ENCODE data around the gene TGFA. TPM values are rescaled to one million over a fixed set of nuclear protein-coding genes. Genes with fewer than 3 reads are reported as not detected.

The TGFA gene
- total RNA-seq, 3 donors from 2014 or later (not counting 1 experiment from before 2014, with no cell fraction given) = 5.0 to 13.3 (median 8.6) TPM

DNA sequence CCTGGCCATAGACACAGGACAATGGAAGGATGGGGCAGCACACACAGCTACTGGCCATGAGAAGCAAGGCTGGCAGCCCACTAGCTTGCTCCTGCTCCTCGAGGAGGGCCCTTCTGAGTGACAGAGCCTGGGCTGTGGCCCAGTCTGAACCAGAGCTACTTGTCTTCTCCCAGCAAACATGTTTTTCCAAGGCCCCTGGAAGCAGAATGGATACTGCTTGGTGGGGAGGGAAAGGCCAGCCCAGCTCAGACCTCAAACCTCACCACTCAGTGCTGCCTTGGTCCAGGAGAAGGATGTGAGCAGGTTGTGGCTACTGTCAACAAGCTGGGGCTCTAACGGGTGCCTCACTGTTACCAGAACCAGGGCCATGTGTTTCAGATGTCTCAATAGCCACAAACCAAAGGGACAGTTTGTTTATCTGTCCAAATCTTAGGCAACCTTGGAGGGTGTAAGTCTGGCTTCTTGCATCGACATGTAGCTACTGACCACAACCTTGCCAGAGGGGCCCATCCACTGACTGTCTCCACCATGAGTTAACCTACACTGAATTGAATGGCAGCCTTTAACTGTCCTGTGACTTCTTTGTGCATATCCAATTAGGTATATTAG is 98.6 kb downstream of the TGFA start:
- H3K9me3 ChIP-seq (ENCODE audit: control insufficient read depth, insufficient read depth, low read length) = no peaks in the 10 kb centered on the region
- Mint-ChIP-seq H3K9me3 (no peaks in the 10 kb centered on the region), H3K4me1 (peaks cover 0 to 5% of the 10 kb centered on the region in 2 donors), H3K36me3 (no peaks in the 10 kb centered on the region), H3K4me3 (no peak overlapping the region), H3K27ac (no peak overlapping the region), H3K27me3 (ENCODE audit: low read depth in 2 of 2) (no peaks in the 10 kb centered on the region)
- DNase-seq (no peak), ATAC-seq (no peak)
- TF ChIP-seq, protein P1, sequence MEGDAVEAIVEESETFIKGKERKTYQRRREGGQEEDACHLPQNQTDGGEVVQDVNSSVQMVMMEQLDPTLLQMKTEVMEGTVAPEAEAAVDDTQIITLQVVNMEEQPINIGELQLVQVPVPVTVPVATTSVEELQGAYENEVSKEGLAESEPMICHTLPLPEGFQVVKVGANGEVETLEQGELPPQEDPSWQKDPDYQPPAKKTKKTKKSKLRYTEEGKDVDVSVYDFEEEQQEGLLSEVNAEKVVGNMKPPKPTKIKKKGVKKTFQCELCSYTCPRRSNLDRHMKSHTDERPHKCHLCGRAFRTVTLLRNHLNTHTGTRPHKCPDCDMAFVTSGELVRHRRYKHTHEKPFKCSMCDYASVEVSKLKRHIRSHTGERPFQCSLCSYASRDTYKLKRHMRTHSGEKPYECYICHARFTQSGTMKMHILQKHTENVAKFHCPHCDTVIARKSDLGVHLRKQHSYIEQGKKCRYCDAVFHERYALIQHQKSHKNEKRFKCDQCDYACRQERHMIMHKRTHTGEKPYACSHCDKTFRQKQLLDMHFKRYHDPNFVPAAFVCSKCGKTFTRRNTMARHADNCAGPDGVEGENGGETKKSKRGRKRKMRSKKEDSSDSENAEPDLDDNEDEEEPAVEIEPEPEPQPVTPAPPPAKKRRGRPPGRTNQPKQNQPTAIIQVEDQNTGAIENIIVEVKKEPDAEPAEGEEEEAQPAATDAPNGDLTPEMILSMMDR (IDR thresholded peaks at IDR 0.05) = no peak
- H3K27me3 ChIP-seq (ENCODE audit: control insufficient read depth, insufficient read depth, low read length) = no peaks in the 10 kb centered on the region
- H3K4me3 ChIP-seq (ENCODE audit: low read length) = no peak overlapping the region
- no peak overlapping the region for H3K27ac ChIP-seq (ENCODE audit: low read length)
- WGBS (ENCODE audit: insufficient coverage) = 66% methylated on average over 3 of the region's 3 CpGs
- no peaks in the 10 kb centered on the region for H3K36me3 ChIP-seq (ENCODE audit: control insufficient read depth, insufficient read depth, low read length)
- intact Hi-C loops (cut with micrococcal nuclease) = no loop called here
- H3K4me1 ChIP-seq (ENCODE audit: control insufficient read depth, insufficient read depth, low read length) = no peaks in the 10 kb centered on the region

DNA sequence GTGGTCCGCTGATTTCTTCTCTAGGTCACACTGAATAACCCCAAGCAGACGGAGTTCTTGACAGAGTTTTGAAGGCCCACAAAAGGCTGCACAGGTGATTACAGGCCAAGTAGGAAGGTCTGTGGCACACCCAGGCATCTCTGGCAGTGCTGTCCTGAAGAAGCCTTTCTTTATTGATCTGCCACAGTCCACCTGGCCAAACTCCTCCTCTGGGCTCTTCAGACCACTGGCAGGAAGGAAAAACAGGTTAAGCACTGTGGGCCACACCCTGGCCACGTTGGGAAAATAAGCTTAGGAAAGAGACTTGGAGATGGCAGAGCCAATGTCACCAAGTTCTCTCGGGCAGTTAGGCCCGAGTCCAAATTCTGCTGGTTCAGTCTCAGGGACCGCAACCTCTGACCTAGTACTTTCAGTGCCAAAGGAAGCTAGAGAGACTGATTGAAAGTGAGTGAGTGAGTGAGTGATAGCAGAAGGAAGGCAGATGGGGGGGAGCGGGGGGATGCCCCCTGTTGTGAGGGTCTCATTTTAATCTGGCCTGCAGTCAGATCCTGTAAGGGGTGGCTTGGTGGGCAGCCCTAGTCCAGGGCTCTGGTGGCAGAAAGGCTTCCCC is 102.9 kb downstream of the TGFA start:
- TF ChIP-seq, protein P1 (IDR thresholded peaks at IDR 0.05) = no peak
- ATAC-seq (no peak), DNase-seq (no peak)
- H3K4me1 Mint-ChIP-seq = peaks cover 0 to 4% of the 10 kb centered on the region in 2 donors
- no peaks in the 10 kb centered on the region for H3K27me3 Mint-ChIP-seq (ENCODE audit: low read depth in 2 of 2)
- no peak overlapping the region for H3K27ac ChIP-seq (ENCODE audit: low read length)
- no peak overlapping the region for H3K4me3 Mint-ChIP-seq
- H3K36me3 ChIP-seq (ENCODE audit: control insufficient read depth, insufficient read depth, low read length) = no peaks in the 10 kb centered on the region
- 86% methylated on average over 7 of the region's 7 CpGs for WGBS (ENCODE audit: insufficient coverage)
- H3K36me3 Mint-ChIP-seq = no peaks in the 10 kb centered on the region
- no peaks in the 10 kb centered on the region for H3K9me3 Mint-ChIP-seq
- H3K27ac Mint-ChIP-seq = no peak overlapping the region
- no peaks in the 10 kb centered on the region for H3K27me3 ChIP-seq (ENCODE audit: control insufficient read depth, insufficient read depth, low read length)
- no peaks in the 10 kb centered on the region for H3K4me1 ChIP-seq (ENCODE audit: control insufficient read depth, insufficient read depth, low read length)
- no peaks in the 10 kb centered on the region for H3K9me3 ChIP-seq (ENCODE audit: control insufficient read depth, insufficient read depth, low read length)
- intact Hi-C loops (cut with micrococcal nuclease) = no loop called here
- no peak overlapping the region for H3K4me3 ChIP-seq (ENCODE audit: low read length)

DNA sequence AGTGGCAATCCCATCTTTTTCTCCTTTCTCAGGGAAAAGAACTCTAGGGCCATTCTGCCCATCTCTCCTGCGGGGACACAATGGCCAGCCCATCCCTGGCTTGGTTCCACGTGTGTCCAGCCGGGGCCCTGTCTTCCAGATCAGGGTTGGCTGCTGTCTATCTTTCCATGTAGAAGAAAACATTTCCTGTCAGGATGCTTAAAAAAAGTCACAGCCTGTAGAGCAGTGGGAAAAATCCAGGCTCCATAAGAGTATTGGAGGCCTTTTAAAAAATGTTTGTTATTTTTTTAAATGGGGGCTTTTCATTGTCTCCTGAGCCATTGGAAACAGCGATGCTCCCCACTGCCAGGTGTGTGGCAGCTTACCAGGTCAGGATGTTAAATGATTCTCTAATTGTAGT is 105.6 kb downstream of the TGFA start:
- no peak for DNase-seq
- H3K27ac ChIP-seq (ENCODE audit: low read length) = no peak overlapping the region
- Mint-ChIP-seq H3K4me3 (no peak overlapping the region), H3K4me1 (no peaks in the 10 kb centered on the region), H3K27me3 (ENCODE audit: low read depth in 2 of 2) (no peaks in the 10 kb centered on the region), H3K9me3 (no peaks in the 10 kb centered on the region), H3K27ac (no peak overlapping the region), H3K36me3 (no peaks in the 10 kb centered on the region)
- no peaks in the 10 kb centered on the region for H3K27me3 ChIP-seq (ENCODE audit: control insufficient read depth, insufficient read depth, low read length)
- no peak for ATAC-seq
- WGBS (ENCODE audit: insufficient coverage) = 95% methylated on average over 4 of the region's 4 CpGs
- intact Hi-C loops (cut with micrococcal nuclease) = no loop called here
- no peaks in the 10 kb centered on the region for H3K4me1 ChIP-seq (ENCODE audit: control insufficient read depth, insufficient read depth, low read length)
- TF ChIP-seq, protein P1 (IDR thresholded peaks at IDR 0.05) = no peak
- H3K4me3 ChIP-seq (ENCODE audit: low read length) = no peak overlapping the region
- no peaks in the 10 kb centered on the region for H3K9me3 ChIP-seq (ENCODE audit: control insufficient read depth, insufficient read depth, low read length)
- no peaks in the 10 kb centered on the region for H3K36me3 ChIP-seq (ENCODE audit: control insufficient read depth, insufficient read depth, low read length)

DNA sequence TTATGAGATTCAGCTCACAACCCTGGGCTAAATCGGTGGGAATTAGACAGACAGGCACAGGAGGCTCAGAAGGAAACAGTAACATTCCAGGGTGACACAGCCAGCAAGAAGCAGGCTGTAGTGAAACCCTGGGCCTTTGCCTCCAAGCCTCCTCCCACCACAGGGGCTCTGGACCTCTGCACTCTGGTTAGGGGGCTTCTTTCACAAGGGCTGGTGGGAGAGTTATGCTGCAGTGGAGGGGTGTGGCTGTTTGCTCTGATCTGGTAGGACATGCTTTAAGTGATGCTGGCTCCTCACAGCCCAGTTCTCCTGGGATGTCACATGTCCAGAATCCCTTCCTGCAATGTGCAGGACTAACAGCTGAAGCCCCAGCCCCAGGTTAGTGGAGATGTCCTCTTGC is 109.9 kb downstream of the TGFA start:
- DNase-seq = no peak
- 85% methylated on average over 1 of the region's 1 CpG for WGBS (ENCODE audit: insufficient coverage)
- no peak for ATAC-seq
- H3K4me3 ChIP-seq (ENCODE audit: low read length) = no peak overlapping the region
- no peaks in the 10 kb centered on the region for H3K9me3 ChIP-seq (ENCODE audit: control insufficient read depth, insufficient read depth, low read length)
- H3K27ac Mint-ChIP-seq = no peak overlapping the region
- no peak overlapping the region for H3K4me3 Mint-ChIP-seq
- no peaks in the 10 kb centered on the region for H3K27me3 ChIP-seq (ENCODE audit: control insufficient read depth, insufficient read depth, low read length)
- intact Hi-C loops (cut with micrococcal nuclease) = no loop called here
- H3K27ac ChIP-seq (ENCODE audit: low read length) = no peak overlapping the region
- H3K9me3 Mint-ChIP-seq = peaks cover 0 to 2% of the 10 kb centered on the region in 2 donors
- H3K36me3 ChIP-seq (ENCODE audit: control insufficient read depth, insufficient read depth, low read length) = no peaks in the 10 kb centered on the region
- no peaks in the 10 kb centered on the region for H3K36me3 Mint-ChIP-seq
- TF ChIP-seq, protein P1 (IDR thresholded peaks at IDR 0.05) = no peak
- no peaks in the 10 kb centered on the region for H3K4me1 ChIP-seq (ENCODE audit: control insufficient read depth, insufficient read depth, low read length)
- H3K27me3 Mint-ChIP-seq (ENCODE audit: low read depth in 2 of 2) = no peaks in the 10 kb centered on the region
- peaks cover 8 to 9% of the 10 kb centered on the region in 2 donors for H3K4me1 Mint-ChIP-seq

Data from natural killer cell (primary cell).